Spleen (tissue), 11 donors: ENCODE results near the gene MANSC1. TPM values are rescaled to one million over a fixed set of nuclear protein-coding genes. Genes with fewer than 3 reads are reported as not detected.

ENCODE experiments used
- DNase-seq: peaks from one replicate; pipeline ENCODE4 v3.0.0-alpha.2; 2020
- H3K27ac ChIP-seq, 8 donors: fragments of 200-600 bp; sonication (generic) in 7 of 8; 1 replicate in 4 of 8; 2 replicates in 4 of 8; pipeline versions ENCODE4 v1.5.0 to v1.8.0; 2016 to 2021; ENCODE audit warnings: inconsistent platforms in 4 of 8, mild to moderate bottlenecking in 4 of 8, moderate library complexity in 1 of 8
- H3K27me3 ChIP-seq, 7 donors: fragments of 200-600 bp; sonication (generic) in 6 of 7; replicated peaks in 1 of 7; 1 replicate in 4 of 7; 2 replicates in 3 of 7; pipeline versions ENCODE4 v1.5.0 to v1.8.0; 2016 to 2021; ENCODE audit warnings: inconsistent platforms in 3 of 7, mild to moderate bottlenecking in 1 of 7
- H3K36me3 ChIP-seq, 6 donors: fragments of 200-600 bp; sonication (generic) in 5 of 6; 1 replicate in 4 of 6; 2 replicates in 2 of 6; pipeline versions ENCODE4 v1.5.0 to v1.8.0; 2016 to 2021; ENCODE audit warnings: inconsistent platforms in 2 of 6
- H3K4me1 ChIP-seq, 6 donors: fragments of 200-600 bp; sonication (generic) in 5 of 6; 1 replicate in 3 of 6; 2 replicates in 3 of 6; pipeline versions ENCODE4 v1.5.0 to v1.8.0; 2016 to 2021; ENCODE audit warnings: inconsistent platforms in 3 of 6
- H3K4me3 ChIP-seq, 8 donors: fragments of 200-600 bp; sonication (generic) in 7 of 8; 1 replicate in 4 of 8; 2 replicates in 4 of 8; pipeline versions ENCODE4 v1.5.0 to v1.8.0; 2016 to 2021; ENCODE audit warnings: inconsistent platforms in 4 of 8, mild to moderate bottlenecking in 4 of 8, moderate library complexity in 2 of 8
- H3K9me3 ChIP-seq, 8 donors: fragments of 200-600 bp; sonication (generic) in 7 of 8; 1 replicate in 4 of 8; 2 replicates in 4 of 8; pipeline versions ENCODE4 v1.5.0 to v1.8.0; 2016 to 2021; ENCODE audit warnings: inconsistent platforms in 4 of 8
- CTCF ChIP-seq, 11 experiments: fragments of 200-600 bp in 7 of 11; fragments of 450-650 bp in 4 of 11; sonication (generic) in 4 of 11; IDR thresholded peaks in 8 of 11; conservative IDR thresholded peaks in 3 of 11; 1 replicate in 7 of 11; 2 replicates in 4 of 11; pipeline versions ENCODE4 v1.4.0 to v1.8.0; 2016 to 2021; ENCODE audit warnings: antibody characterized with exemption in 11 of 11, inconsistent platforms in 4 of 11, mild to moderate bottlenecking in 1 of 11
- POLR2A ChIP-seq, 3 donors: fragments of 450-650 bp; IDR thresholded peaks; one replicate each; pipeline ENCODE4 v1.5.1; 2017; ENCODE audit warnings: antibody characterized with exemption in 3 of 3, mild to moderate bottlenecking in 1 of 3
- POLR2AphosphoS5 ChIP-seq, 3 donors: sonication (generic); formaldehyde crosslinking; IDR thresholded peaks; one replicate each; pipeline ENCODE4 v1.5.1; 2017; ENCODE audit warnings: antibody characterized with exemption in 3 of 3
- WGBS, 5 donors: extraction: QIAGEN DNeasy Blood & Tissue Kit in 3 of 5; methylation state at CpG; one replicate each; pipeline versions ENCODE4 v1.1.5 to v1.1.7; 2013 to 2018; 5-methylcytosine and 5-hydroxymethylcytosine counted together
- intact Hi-C: fragments of 100-400 bp; cut with DNase I; formaldehyde crosslinking; loops from one replicate; pipeline ENCODE4 v1.15.0; 2023; ENCODE audit warnings: low total_unique reads
- polyA plus RNA-seq, 3 donors: library from polyadenylated mRNA; stranded (reverse); fragments of 200-250 nt; gene quantifications; one replicate each; pipeline ENCODE4 v1.2.1, GENCODE V29; 2013
- total RNA-seq, 7 donors: library from RNA; depleted of rRNA in 3 of 7; stranded (reverse); fragments of >200 nt in 3 of 7; fragmentation: NEBNext Ultra II Directional in 4 of 7; extraction: Animal tissue kit (Norgen Biotek cat#: 25700) in 4 of 7; gene quantifications; one replicate each; pipeline versions ENCODE4 v1.1.0 to v1.2.1, GENCODE V29; 2016 to 2021
- donor health status: healthy with polysubstance abuse.
- donor health status: DM: no; HTN: no; CAD: no; lungs with moderate emphysema.
- donor health status: DM: no; HTN: no; CAD: no.
- donor health status: Bipolar disorder and iron deficiency.
- donor health status: healthy.
- donor health status: DM: no; HTN: no; CAD: no.
- donor health status: DM: yes; HTN: yes; CAD: no.

MANSC1 gene
- total and polyA plus RNA-seq, 10 donors = 1.8 to 25.7 (median 15.4) TPM

GRCh38 chr12:12387501-12387900, 37.5 kb upstream of the MANSC1 start:
- no peak for TF ChIP-seq CTCF (IDR thresholded peaks at IDR 0.05 in 8 of 11, conservative IDR thresholded peaks at IDR 0.05 in 3 of 11)
- TF ChIP-seq POLR2AphosphoS5 (IDR thresholded peaks at IDR 0.05) = no peak
- no peak for TF ChIP-seq POLR2A (IDR thresholded peaks at IDR 0.05)
- peaks cover 0 to 58% (median 11%) of the 10 kb centered on the region in 6 donors for H3K4me1 ChIP-seq
- intact Hi-C loops = no loop called here
- 69 to 87% (median 76%) methylated on average over 3 of the region's 3 CpGs for WGBS, 5 donors
- no peaks in the 10 kb centered on the region for H3K9me3 ChIP-seq
- no peak for DNase-seq
- H3K36me3 ChIP-seq = peaks cover 0 to 15% (median 0%) of the 10 kb centered on the region in 6 donors
- H3K27ac ChIP-seq = no peak overlapping the region
- H3K4me3 ChIP-seq = no peak overlapping the region
- no peaks in the 10 kb centered on the region for H3K27me3 ChIP-seq

- peak overlapping the region in 5 of 8 donors; percentile 19 to 57 (median 46) for H3K27ac ChIP-seq
- no peaks in the 10 kb centered on the region for H3K9me3 ChIP-seq
- TF ChIP-seq POLR2AphosphoS5 (IDR thresholded peaks at IDR 0.05) (no peak), POLR2A (IDR thresholded peaks at IDR 0.05) (no peak), CTCF (IDR thresholded peaks at IDR 0.05 in 8 of 11, conservative IDR thresholded peaks at IDR 0.05 in 3 of 11) (no peak)
- peaks cover 0 to 21% (median 0%) of the 10 kb centered on the region in 6 donors for H3K36me3 ChIP-seq
- intact Hi-C loops = no loop called here
- H3K27me3 ChIP-seq = no peaks in the 10 kb centered on the region
- no peak for DNase-seq
- WGBS, 5 donors = 62 to 74% (median 66%) methylated on average over 7 of the region's 7 CpGs
- no peak overlapping the region for H3K4me3 ChIP-seq
- H3K4me1 ChIP-seq = peaks cover 0 to 67% (median 16%) of the 10 kb centered on the region in 6 donors
Measured at GRCh38 chr12:12384571-12385340, 34.7 kb upstream of the MANSC1 start.

- TF ChIP-seq CTCF (IDR thresholded peaks at IDR 0.05 in 8 of 11, conservative IDR thresholded peaks at IDR 0.05 in 3 of 11) (no peak), POLR2AphosphoS5 (IDR thresholded peaks at IDR 0.05) (no peak), POLR2A (IDR thresholded peaks at IDR 0.05) (no peak)
- intact Hi-C loops = no loop called here
- WGBS, 5 donors = 90 to 96% (median 94%) methylated on average over 3 of the region's 3 CpGs
- H3K4me1 ChIP-seq = peaks cover 0 to 81% (median 24%) of the 10 kb centered on the region in 6 donors
- no peaks in the 10 kb centered on the region for H3K9me3 ChIP-seq
- no peaks in the 10 kb centered on the region for H3K27me3 ChIP-seq
- peaks cover 0 to 19% (median 0%) of the 10 kb centered on the region in 6 donors for H3K36me3 ChIP-seq
- H3K27ac ChIP-seq = no peak overlapping the region
- no peak for DNase-seq
- no peak overlapping the region for H3K4me3 ChIP-seq
Measured at GRCh38 chr12:12381982-12382381, 31.9 kb upstream of the MANSC1 start.

- no peak for TF ChIP-seq CTCF (IDR thresholded peaks at IDR 0.05 in 8 of 11, conservative IDR thresholded peaks at IDR 0.05 in 3 of 11)
- TF ChIP-seq POLR2AphosphoS5 (IDR thresholded peaks at IDR 0.05) = no peak
- no peak for TF ChIP-seq POLR2A (IDR thresholded peaks at IDR 0.05)
- Histone ChIP-seq H3K27ac (peak overlapping the region in 2 of 8 donors; percentile 72 to 77), H3K4me1 (peaks cover 0 to 83% (median 27%) of the 10 kb centered on the region in 6 donors), H3K36me3 (peaks cover 0 to 14% (median 0%) of the 10 kb centered on the region in 6 donors), H3K9me3 (no peaks in the 10 kb centered on the region), H3K27me3 (no peaks in the 10 kb centered on the region), H3K4me3 (no peak overlapping the region)
- no peak for DNase-seq
- 94 to 98% (median 96%) methylated on average over 6 of the region's 6 CpGs for WGBS, 5 donors
- intact Hi-C loops = no loop called here
Measured at GRCh38 chr12:12380949-12381593, 31.0 kb upstream of the MANSC1 start.
